HFFc6 (cell line): ENCODE measurements around the gene THADA. TPM values are rescaled to one million over a fixed set of nuclear protein-coding genes. Genes with fewer than 3 reads are reported as not detected.

Source experiments
- DNase-seq: peaks from one replicate; pipeline ENCODE4 v3.0.0-alpha.2; 2018
- H3K27ac Mint-ChIP-seq: 2 replicates; pipeline ENCODE4 v1.8.0; 2020; ENCODE audit warnings: mild to moderate bottlenecking, mixed read lengths
- H3K27me3 Mint-ChIP-seq: 2 replicates; pipeline ENCODE4 v1.8.0; 2021; ENCODE audit warnings: mild to moderate bottlenecking, moderate library complexity, mixed read lengths; ENCODE audit not compliant: insufficient read depth
- H3K36me3 Mint-ChIP-seq: 2 replicates; pipeline ENCODE4 v1.8.0; 2021; ENCODE audit warnings: low read depth, mixed read lengths
- H3K4me1 Mint-ChIP-seq: 2 replicates; pipeline ENCODE4 v1.8.0; 2020; ENCODE audit warnings: low read depth, mixed read lengths
- H3K4me3 Mint-ChIP-seq: 2 replicates; pipeline ENCODE4 v1.8.0; 2020; ENCODE audit warnings: mild to moderate bottlenecking, moderate library complexity, mixed read lengths
- H3K9me3 Mint-ChIP-seq: 2 replicates; pipeline ENCODE4 v1.8.0; 2020; ENCODE audit warnings: mild to moderate bottlenecking, mixed read lengths
- total RNA-seq, 6 experiments: library from RNA; stranded (reverse); fragmentation: NEBNext Ultra II Directional; extraction: Animal tissue kit (Norgen Biotek cat#: 25700); gene quantifications; 2 replicates in 1 of 6; 3 replicates in 5 of 6; pipeline ENCODE4 v1.2.3, GENCODE V29; 2021
- TF ChIP-seq, protein P1 (sequence below): fragments of 200-600 bp; sonication (generic); IDR thresholded peaks from 2 replicates; pipeline ENCODE4 v1.5.0; 2021; ENCODE audit warnings: antibody characterized with exemption, mild to moderate bottlenecking

The THADA gene
- total RNA-seq, 6 experiments from 2014 or later: 14.3 to 20.5 (median 17.3) TPM

DNA sequence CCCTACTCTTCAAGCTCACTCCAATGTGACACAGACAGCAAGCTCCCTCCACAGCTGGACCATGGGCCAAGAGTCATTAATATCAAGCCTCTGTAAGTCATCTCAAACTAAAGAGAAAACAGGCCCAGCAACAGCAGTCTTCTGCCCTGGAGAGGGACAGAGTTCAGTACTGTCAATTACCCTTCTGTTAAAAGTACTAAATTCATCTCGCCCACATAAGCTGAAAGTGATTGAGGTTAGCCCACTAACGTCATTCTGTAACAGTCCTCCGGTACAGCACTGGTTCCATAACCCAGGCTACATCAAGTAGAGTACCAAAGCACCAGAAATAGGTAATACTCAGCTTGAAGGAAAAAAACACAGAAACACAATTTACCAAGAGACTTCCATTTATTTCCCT lies 25.9 kb downstream of the THADA start:
- DNase-seq: no peak
- H3K9me3 Mint-ChIP-seq: no peaks in the 10 kb centered on the region
- H3K27me3 Mint-ChIP-seq: no peaks in the 10 kb centered on the region
- no peaks in the 10 kb centered on the region for H3K4me1 Mint-ChIP-seq
- H3K36me3 Mint-ChIP-seq: peaks cover 4% of the 10 kb centered on the region
- TF ChIP-seq, protein P1, sequence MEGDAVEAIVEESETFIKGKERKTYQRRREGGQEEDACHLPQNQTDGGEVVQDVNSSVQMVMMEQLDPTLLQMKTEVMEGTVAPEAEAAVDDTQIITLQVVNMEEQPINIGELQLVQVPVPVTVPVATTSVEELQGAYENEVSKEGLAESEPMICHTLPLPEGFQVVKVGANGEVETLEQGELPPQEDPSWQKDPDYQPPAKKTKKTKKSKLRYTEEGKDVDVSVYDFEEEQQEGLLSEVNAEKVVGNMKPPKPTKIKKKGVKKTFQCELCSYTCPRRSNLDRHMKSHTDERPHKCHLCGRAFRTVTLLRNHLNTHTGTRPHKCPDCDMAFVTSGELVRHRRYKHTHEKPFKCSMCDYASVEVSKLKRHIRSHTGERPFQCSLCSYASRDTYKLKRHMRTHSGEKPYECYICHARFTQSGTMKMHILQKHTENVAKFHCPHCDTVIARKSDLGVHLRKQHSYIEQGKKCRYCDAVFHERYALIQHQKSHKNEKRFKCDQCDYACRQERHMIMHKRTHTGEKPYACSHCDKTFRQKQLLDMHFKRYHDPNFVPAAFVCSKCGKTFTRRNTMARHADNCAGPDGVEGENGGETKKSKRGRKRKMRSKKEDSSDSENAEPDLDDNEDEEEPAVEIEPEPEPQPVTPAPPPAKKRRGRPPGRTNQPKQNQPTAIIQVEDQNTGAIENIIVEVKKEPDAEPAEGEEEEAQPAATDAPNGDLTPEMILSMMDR: no peak
- no peak overlapping the region for H3K4me3 Mint-ChIP-seq
- H3K27ac Mint-ChIP-seq: no peak overlapping the region

DNA sequence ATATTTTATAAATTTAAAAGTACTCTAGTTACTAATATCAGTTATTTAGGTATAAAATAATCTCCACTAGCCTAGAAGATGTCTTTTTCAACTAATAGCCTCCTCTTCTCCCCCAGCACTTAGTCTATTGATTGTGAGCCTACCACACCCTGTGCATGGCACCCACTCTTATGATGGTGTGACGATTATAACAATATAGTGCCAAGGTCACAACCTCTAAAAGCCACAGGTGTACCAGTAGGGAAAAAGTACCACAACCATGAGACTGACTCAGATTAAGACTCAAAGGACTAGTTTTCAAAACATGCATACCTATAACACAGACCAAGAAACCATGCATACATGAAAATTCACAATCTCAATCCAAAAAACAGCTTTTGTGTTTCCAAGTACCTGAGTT lies 27.6 kb downstream of the THADA start:
- TF ChIP-seq, protein P1: no peak
- DNase-seq: no peak
- Mint-ChIP-seq H3K4me3 (no peak overlapping the region), H3K27ac (no peak overlapping the region), H3K9me3 (no peaks in the 10 kb centered on the region), H3K36me3 (peaks cover 13% of the 10 kb centered on the region), H3K27me3 (no peaks in the 10 kb centered on the region), H3K4me1 (no peaks in the 10 kb centered on the region)

DNA sequence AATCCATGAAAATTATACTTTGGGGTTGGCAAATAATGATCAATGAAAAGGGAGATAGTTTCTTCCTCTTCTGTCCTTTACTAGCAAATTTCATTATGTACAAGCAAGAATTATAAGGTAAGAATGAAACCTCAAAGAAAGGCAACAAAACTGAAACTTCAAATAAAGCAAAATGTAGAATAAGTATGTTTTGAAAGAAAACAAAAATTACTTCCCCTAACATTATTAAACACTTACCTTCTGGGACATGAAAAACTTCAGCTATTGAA lies 29.4 kb downstream of the THADA start:
- Mint-ChIP-seq H3K4me1 (no peaks in the 10 kb centered on the region), H3K27ac (no peak overlapping the region), H3K9me3 (no peaks in the 10 kb centered on the region), H3K36me3 (peaks cover 9% of the 10 kb centered on the region), H3K27me3 (no peaks in the 10 kb centered on the region; the same call in 1 of the 2 replicates), H3K4me3 (no peak overlapping the region)
- no peak for DNase-seq
- TF ChIP-seq, protein P1: no peak

DNA sequence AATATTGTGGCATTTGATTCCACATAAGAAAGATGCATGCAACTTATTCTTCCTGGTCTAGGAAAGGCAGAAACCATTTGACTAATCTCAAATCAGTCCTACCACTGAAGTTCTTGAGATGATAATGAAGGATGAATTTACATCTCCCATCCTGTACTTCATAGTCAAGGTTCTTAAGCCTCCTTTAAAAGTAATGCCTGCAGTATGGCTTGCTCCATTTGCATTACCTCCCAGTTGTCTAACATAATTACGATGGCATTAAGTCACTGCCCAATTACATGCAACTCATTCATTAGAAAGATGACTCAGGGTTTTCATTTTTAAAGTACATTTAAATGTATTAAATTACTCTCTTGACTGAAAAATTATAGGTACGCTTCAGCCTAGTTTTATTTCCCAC lies 32.2 kb downstream of the THADA start:
- TF ChIP-seq, protein P1: no peak
- no peak for DNase-seq
- Mint-ChIP-seq H3K27ac (no peak overlapping the region), H3K27me3 (no peaks in the 10 kb centered on the region; the same call in 1 of the 2 replicates), H3K4me1 (no peaks in the 10 kb centered on the region), H3K4me3 (no peak overlapping the region), H3K36me3 (peaks cover 9% of the 10 kb centered on the region; the same call in 1 of the 2 replicates), H3K9me3 (no peaks in the 10 kb centered on the region)

DNA sequence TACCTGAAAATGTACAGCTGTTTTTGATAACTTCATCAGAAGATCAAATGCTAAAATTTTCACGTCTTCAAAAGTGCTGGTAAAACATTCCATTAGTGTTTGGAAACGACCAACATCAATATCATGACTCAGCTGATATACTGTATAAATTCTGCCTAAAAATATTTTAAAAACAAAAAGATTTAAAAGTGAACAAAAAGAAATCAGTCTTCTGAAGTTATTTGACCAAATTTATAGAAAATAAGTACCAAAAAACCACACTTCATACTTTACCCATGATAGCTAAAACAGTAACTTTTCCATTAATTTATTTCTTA lies 35.6 kb downstream of the THADA start:
- TF ChIP-seq, protein P1: no peak
- Mint-ChIP-seq H3K4me3 (no peak overlapping the region), H3K4me1 (no peaks in the 10 kb centered on the region), H3K36me3 (peaks cover 9% of the 10 kb centered on the region; the same call in 1 of the 2 replicates), H3K9me3 (no peaks in the 10 kb centered on the region), H3K27ac (no peak overlapping the region), H3K27me3 (no peaks in the 10 kb centered on the region; the same call in 1 of the 2 replicates)
- no peak for DNase-seq
